Natural killer cell (primary cell): ENCODE measurements around the gene CHST12. TPM values are rescaled to one million over a fixed set of nuclear protein-coding genes. Genes with fewer than 3 reads are reported as not detected.
A peak's percentile ranks its signal among the peaks of the same experiment; 100 is the strongest.
"Not testable (repeated sequence)": the region's sequence is repeated elsewhere in the genome, so short reads cannot be mapped to it uniquely, and the experiment has no call there.

ENCODE experiments used
- ATAC-seq, 3 donors: fragments of 150-1000 bp in 2 of 3; fragments of 200-7000 bp in 1 of 3; cut with Tn5 transposase; 1 replicate in 1 of 3; 2 replicates in 2 of 3; pipeline ENCODE4 v1.10.0; 2021; ENCODE audit warnings: mild to moderate bottlenecking in 2 of 3, moderate library complexity in 2 of 3
- DNase-seq, 2 donors: peaks; one replicate each; pipeline versions ENCODE4 v3.0.0 to v3.0.0-alpha.2; 2013 to 2021; ENCODE audit warnings: mixed read lengths in 1 of 2
- H3K27ac ChIP-seq: one replicate; pipeline ENCODE4 v1.5.1; 2013; ENCODE audit warnings: mild to moderate bottlenecking, low read length
- H3K27me3 ChIP-seq: one replicate; pipeline ENCODE4 v1.6.1; 2013; ENCODE audit warnings: low read length; ENCODE audit not compliant: control insufficient read depth, insufficient read depth
- H3K36me3 ChIP-seq: one replicate; pipeline ENCODE4 v1.6.1; 2013; ENCODE audit warnings: low read length; ENCODE audit not compliant: control insufficient read depth, insufficient read depth
- H3K4me1 ChIP-seq: one replicate; pipeline ENCODE4 v1.6.1; 2013; ENCODE audit warnings: low read length; ENCODE audit not compliant: control insufficient read depth, insufficient read depth
- H3K4me3 ChIP-seq: one replicate; pipeline ENCODE4 v1.5.1; 2013; ENCODE audit warnings: low read length
- H3K9me3 ChIP-seq: one replicate; pipeline ENCODE4 v1.6.1; 2013; ENCODE audit warnings: low read length; ENCODE audit not compliant: control insufficient read depth, insufficient read depth
- H3K27ac Mint-ChIP-seq, 2 donors: one replicate each; pipeline ENCODE4 v1.8.0; 2022; ENCODE audit warnings: mild to moderate bottlenecking in 2 of 2, mixed read lengths in 2 of 2, moderate library complexity in 1 of 2
- H3K27me3 Mint-ChIP-seq, 2 donors: one replicate each; pipeline ENCODE4 v1.8.0; 2022; ENCODE audit warnings: low read depth in 2 of 2, mixed read lengths in 2 of 2
- H3K36me3 Mint-ChIP-seq: one replicate; pipeline ENCODE4 v1.8.0; 2022; ENCODE audit warnings: mixed read lengths
- H3K4me1 Mint-ChIP-seq, 2 donors: one replicate each; pipeline ENCODE4 v1.8.0; 2022; ENCODE audit warnings: mixed read lengths in 2 of 2
- H3K4me3 Mint-ChIP-seq: one replicate; pipeline ENCODE4 v1.8.0; 2022; ENCODE audit warnings: mild to moderate bottlenecking, moderate library complexity, mixed read lengths
- H3K9me3 Mint-ChIP-seq, 2 donors: one replicate each; pipeline ENCODE4 v1.8.0; 2022; ENCODE audit warnings: mixed read lengths in 2 of 2
- CTCF ChIP-seq: fragments of 200-600 bp; IDR thresholded peaks from one replicate; pipeline ENCODE4 v1.8.0; 2022; ENCODE audit warnings: antibody characterized with exemption
- WGBS: methylation state at CpG from one replicate; pipeline ENCODE4 v1.1.7; 2013; ENCODE audit warnings: missing lambda C conversion rate; ENCODE audit not compliant: insufficient coverage; 5-methylcytosine and 5-hydroxymethylcytosine counted together
- intact Hi-C: fragments of 100-400 bp; cut with micrococcal nuclease; formaldehyde crosslinking; loops from one replicate; pipeline ENCODE4 v1.14.2; 2022
- total RNA-seq, 4 donors: library from RNA; stranded (reverse); fragments of 120-200 nt in 1 of 4; gene quantifications; one replicate each; pipeline versions ENCODE4 v1.2.3 to v1.2.4, GENCODE V29; 2013 to 2022

CHST12 gene
- total RNA-seq, 3 donors from 2014 or later (not counting 1 experiment from before 2014, with no cell fraction given), result 102 to 159 (median 124) TPM

- DNase-seq, result no peak
- Histone ChIP-seq H3K4me1 (peaks cover 92% of the 10 kb centered on the region), H3K36me3 (peaks cover 4% of the 10 kb centered on the region), H3K4me3 (no peak overlapping the region), H3K27me3 (no peaks in the 10 kb centered on the region), H3K9me3 (no peaks in the 10 kb centered on the region), H3K27ac (peak overlapping the region; percentile 84)
- Mint-ChIP-seq H3K27ac (peak overlapping the region; percentile 87 to 93), H3K4me1 (peaks cover 83 to 85% of the 10 kb centered on the region in 2 donors), H3K4me3 (peak overlapping the region; percentile 90), H3K27me3 (no peaks in the 10 kb centered on the region), H3K9me3 (no peaks in the 10 kb centered on the region), H3K36me3 (peaks cover 5% of the 10 kb centered on the region)
- intact Hi-C loops, result no loop called here
- ATAC-seq, result no peak
- TF ChIP-seq CTCF, result no peak
- WGBS, result 53% methylated on average over 2 of the region's 3 CpGs
These were observed 9.3 kb downstream of the CHST12 start for GRCh38 chr7:2412587-2413201.

GRCh38 chr7:2416063-2416462 lies 12.7 kb downstream of the CHST12 start:
- Mint-ChIP-seq H3K4me3 (peak overlapping the region; percentile 69), H3K9me3 (no peaks in the 10 kb centered on the region), H3K36me3 (no peaks in the 10 kb centered on the region), H3K27ac (peak overlapping the region; percentile 63 to 93), H3K4me1 (peaks cover 71% of the 10 kb centered on the region in 2 donors), H3K27me3 (no peaks in the 10 kb centered on the region)
- no peak overlapping the region for H3K27ac ChIP-seq
- no peak for DNase-seq
- WGBS, result 36% methylated on average over 5 of the region's 5 CpGs
- TF ChIP-seq CTCF, result no peak
- H3K36me3 ChIP-seq, result peaks cover 2% of the 10 kb centered on the region
- H3K4me1 ChIP-seq, result peaks cover 92% of the 10 kb centered on the region
- no peak overlapping the region for H3K4me3 ChIP-seq
- no peaks in the 10 kb centered on the region for H3K27me3 ChIP-seq
- H3K9me3 ChIP-seq, result no peaks in the 10 kb centered on the region
- no peak for ATAC-seq
- intact Hi-C loops, result loop anchor here (5.0 kb wide), 2 partner anchors 96 to 474 kb away; no protein-coding TSS in a partner anchor

GRCh38 chr7:2416650-2417049 lies 13.2 kb downstream of the CHST12 start:
- Mint-ChIP-seq H3K27ac (peak overlapping the region; percentile 63 to 93), H3K4me3 (peak overlapping the region; percentile 69), H3K9me3 (no peaks in the 10 kb centered on the region), H3K36me3 (no peaks in the 10 kb centered on the region), H3K4me1 (peaks cover 68 to 69% of the 10 kb centered on the region in 2 donors), H3K27me3 (no peaks in the 10 kb centered on the region)
- Histone ChIP-seq H3K4me3 (no peak overlapping the region), H3K27me3 (no peaks in the 10 kb centered on the region), H3K27ac (no peak overlapping the region), H3K9me3 (no peaks in the 10 kb centered on the region), H3K36me3 (peaks cover 2% of the 10 kb centered on the region), H3K4me1 (peaks cover 92% of the 10 kb centered on the region)
- intact Hi-C loops, result loop anchor here (5.0 kb wide), 2 partner anchors 96 to 474 kb away; no protein-coding TSS in a partner anchor
- DNase-seq (no peak), ATAC-seq (no peak)
- no peak for TF ChIP-seq CTCF
- WGBS, result 96% methylated on average over 6 of the region's 6 CpGs

GRCh38 chr7:2417178-2417577 lies 13.8 kb downstream of the CHST12 start:
- Mint-ChIP-seq H3K4me3 (peak overlapping the region; percentile 86), H3K27ac (peak overlapping the region; percentile 63 to 93), H3K4me1 (peaks cover 68 to 69% of the 10 kb centered on the region in 2 donors)
- peak overlapping the region; percentile 80 for H3K27ac ChIP-seq
- H3K27me3 Mint-ChIP-seq, H3K9me3 ChIP-seq, DNase-seq, H3K27me3 ChIP-seq, H3K36me3 Mint-ChIP-seq, ATAC-seq, H3K4me3 ChIP-seq, H3K9me3 Mint-ChIP-seq, H3K36me3 ChIP-seq: not testable (repeated sequence)
- 90% methylated on average over 2 of the region's 3 CpGs for WGBS
- H3K4me1 ChIP-seq, result peaks cover 92% of the 10 kb centered on the region
- intact Hi-C loops, result loop anchor here (5.0 kb wide), 2 partner anchors 95 to 475 kb away; no protein-coding TSS in a partner anchor
